Prostate gland (tissue), 2 donors: ENCODE data around the gene DDI1.

Source experiments
- CTCF ChIP-seq, 4 experiments: fragments of 200-600 bp in 2 of 4; fragments of 450-650 bp in 2 of 4; sonication (generic) in 2 of 4; IDR thresholded peaks; 1 replicate in 3 of 4; 2 replicates in 1 of 4; pipeline ENCODE4 v1.5.1; 2016 to 2019; ENCODE audit warnings: antibody characterized with exemption in 4 of 4, mild to moderate bottlenecking in 2 of 4, moderate library complexity in 2 of 4
- POLR2A ChIP-seq: fragments of 450-650 bp; IDR thresholded peaks from one replicate; pipeline ENCODE4 v1.6.1; 2016; ENCODE audit warnings: antibody characterized with exemption, mild to moderate bottlenecking
- POLR2AphosphoS5 ChIP-seq: sonication (generic); formaldehyde crosslinking; IDR thresholded peaks from one replicate; pipeline ENCODE4 v1.6.1; 2017; ENCODE audit warnings: antibody characterized with exemption

GRCh38 chr11:103995896-103996295 lies 40.5 kb upstream of the DDI1 start:
- TF ChIP-seq CTCF (IDR thresholded peaks at IDR 0.05) (no peak), POLR2A (no peak), POLR2AphosphoS5 (no peak)
